SU-DHL-6 (cell line): ENCODE data around the gene ODF2L.

Experiments used
- H2AFZ ChIP-seq: fragments of 200-600 bp; sonication (generic); 2 replicates; pipeline ENCODE4 v1.6.1; 2014; ENCODE audit warnings: low read depth, mild to moderate bottlenecking, moderate library complexity, mixed read lengths, antibody characterized with exemption, low read length; ENCODE audit not compliant: severe bottlenecking
- H3F3A ChIP-seq: fragments of 200-600 bp; shearing (Covaris generic); 2 replicates; pipeline ENCODE4 v1.6.0; 2016; ENCODE audit warnings: antibody characterized with exemption, mild to moderate bottlenecking; ENCODE audit not compliant: insufficient read depth
- H3K27ac ChIP-seq: fragments of 200-600 bp; sonication (generic); 2 replicates; pipeline ENCODE4 v1.5.1; 2016; ENCODE audit warnings: low read depth, mild to moderate bottlenecking, low read length, moderate library complexity, mixed read lengths
- H3K27me3 ChIP-seq: fragments of 200-600 bp; sonication (generic), shearing (Covaris generic); 2 replicates; pipeline ENCODE4 v1.6.0; 2014; ENCODE audit warnings: mild to moderate bottlenecking, low read length
- H3K36me3 ChIP-seq: fragments of 200-600 bp; sonication (generic); 2 replicates; pipeline ENCODE4 v1.6.1; 2014; ENCODE audit warnings: mild to moderate bottlenecking, low read length, mixed read lengths
- H3K4me2 ChIP-seq: fragments of 300-600, 200-600 bp; shearing (Covaris generic), sonication (generic); 2 replicates; pipeline ENCODE4 v1.6.0; 2014; ENCODE audit warnings: low read length, low read depth, mild to moderate bottlenecking; ENCODE audit not compliant: poor library complexity, severe bottlenecking
- H3K4me3 ChIP-seq: fragments of 200-600 bp; sonication (generic); 2 replicates; pipeline ENCODE4 v1.5.1; 2014; ENCODE audit warnings: antibody characterized with exemption, low read length, mild to moderate bottlenecking, mixed read lengths; ENCODE audit not compliant: insufficient read depth, poor library complexity, severe bottlenecking
- H3K79me2 ChIP-seq: fragments of 200-600 bp; sonication (generic); 2 replicates; pipeline ENCODE4 v1.6.1; 2014; ENCODE audit warnings: mild to moderate bottlenecking, low read length, moderate library complexity; ENCODE audit not compliant: insufficient read depth
- H3K9ac ChIP-seq: fragments of 200-600 bp; sonication (generic); 2 replicates; pipeline ENCODE4 v1.7.0; 2014; ENCODE audit warnings: mild to moderate bottlenecking, low read length
- H3K9me2 ChIP-seq: fragments of 200-600 bp; sonication (generic); replicated peaks from 2 replicates; pipeline ENCODE4 v1.6.1; 2014; ENCODE audit warnings: low read length; ENCODE audit not compliant: insufficient read depth
- H3K9me3 ChIP-seq: fragments of 200-600 bp; sonication (generic); 2 replicates; pipeline ENCODE4 v1.6.1; 2014; ENCODE audit warnings: low read length, mixed read lengths; ENCODE audit not compliant: insufficient read depth
- H4K20me1 ChIP-seq: fragments of 200-600 bp; sonication (generic); 2 replicates; pipeline ENCODE4 v1.6.1; 2014; ENCODE audit warnings: low read depth, mild to moderate bottlenecking, antibody characterized with exemption, low read length, moderate library complexity, mixed read lengths
- CTCF ChIP-seq: fragments of 200-600 bp; sonication (generic); IDR thresholded peaks from one replicate; pipeline ENCODE4 v1.5.1; 2017; ENCODE audit warnings: antibody characterized with exemption, mild to moderate bottlenecking, low read length, moderate library complexity; ENCODE audit not compliant: insufficient read depth, poor library complexity, severe bottlenecking
- EZH2phosphoT487 ChIP-seq: fragments of 200-600 bp; sonication (generic), shearing (Covaris generic); conservative IDR thresholded peaks from 2 replicates; pipeline ENCODE4 v1.6.1; 2018; ENCODE audit warnings: mild to moderate bottlenecking, antibody characterized with exemption, low read length, moderate library complexity, mixed read lengths

Gene ODF2L

DNA sequence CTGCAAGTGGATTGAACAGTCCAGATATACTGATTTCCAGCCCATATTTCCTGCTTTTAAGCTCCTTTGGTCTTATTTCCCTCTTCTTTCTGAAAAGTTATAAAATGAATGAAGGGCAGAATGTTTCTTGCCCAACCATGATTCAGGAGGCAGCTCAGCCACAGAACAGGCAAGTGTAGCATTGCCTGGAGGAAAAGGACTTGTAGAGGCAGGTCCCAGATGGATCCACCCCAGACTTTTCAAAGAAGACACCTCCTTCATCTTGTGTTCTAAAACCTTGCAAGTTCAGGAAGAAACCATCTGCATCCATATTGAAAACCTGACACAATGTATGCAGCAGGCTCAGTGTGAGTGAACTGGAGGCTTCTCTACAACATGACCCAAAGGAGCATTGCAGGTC lies 27.8 kb upstream of the ODF2L start, which contains the start of gene CLCA2:
CLCA2 (plus strand) TSS at position 299 of the 400 bp plus-strand sequence; CDS start at position 376, 77 bp downstream.
- no peaks in the 10 kb centered on the region for H3K9me3 ChIP-seq
- no peak within 1 kb of the TSS for H2AFZ ChIP-seq
- H3K36me3 ChIP-seq, result no peaks in the 10 kb centered on the region
- no peaks in the 10 kb centered on the region for H3K79me2 ChIP-seq
- no peaks in the 10 kb centered on the region for H3F3A ChIP-seq
- H3K27ac ChIP-seq, result no peak within 1 kb of the TSS
- H4K20me1 ChIP-seq, result no peaks in the 10 kb centered on the region
- H3K4me2 ChIP-seq, result no peak within 1 kb of the TSS
- TF ChIP-seq EZH2phosphoT487 (no peak), CTCF (no peak)
- H3K9me2 ChIP-seq, result no peaks in the 10 kb centered on the region
- no peak within 1 kb of the TSS for H3K9ac ChIP-seq
- H3K27me3 ChIP-seq, result no peaks in the 10 kb centered on the region
- no peak within 1 kb of the TSS for H3K4me3 ChIP-seq

DNA sequence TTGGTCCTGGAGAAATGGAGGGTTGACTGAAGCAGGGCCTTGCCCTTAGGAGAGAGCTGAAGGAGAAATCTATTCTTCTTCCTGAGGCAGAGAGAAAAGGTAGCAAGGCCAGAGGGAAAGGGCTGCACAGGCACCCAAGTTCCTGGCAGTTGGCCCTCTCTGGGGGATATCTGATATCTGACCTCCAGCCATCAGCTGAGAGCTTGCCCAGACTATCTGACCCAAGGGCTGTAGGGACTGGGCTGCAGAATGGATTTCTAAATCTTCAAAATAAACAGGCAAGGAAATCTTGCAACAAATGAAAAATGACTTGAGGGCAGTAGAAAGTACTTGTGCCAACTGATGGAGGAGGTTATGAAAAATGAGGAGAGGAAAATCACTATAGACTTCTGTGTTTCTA lies 27.4 kb upstream of the ODF2L start:
- H3K4me2 ChIP-seq, result no peak overlapping the region
- H3F3A ChIP-seq, result no peaks in the 10 kb centered on the region
- no peaks in the 10 kb centered on the region for H4K20me1 ChIP-seq
- H3K9me2 ChIP-seq, result no peaks in the 10 kb centered on the region
- no peak overlapping the region for H3K9ac ChIP-seq
- no peak overlapping the region for H3K27ac ChIP-seq
- no peaks in the 10 kb centered on the region for H3K9me3 ChIP-seq
- no peak for TF ChIP-seq EZH2phosphoT487
- no peak for TF ChIP-seq CTCF
- H2AFZ ChIP-seq, result no peak overlapping the region
- no peaks in the 10 kb centered on the region for H3K27me3 ChIP-seq
- no peak overlapping the region for H3K4me3 ChIP-seq
- H3K36me3 ChIP-seq, result no peaks in the 10 kb centered on the region
- no peaks in the 10 kb centered on the region for H3K79me2 ChIP-seq

- Histone ChIP-seq H3F3A (no peaks in the 10 kb centered on the region), H3K9me2 (no peaks in the 10 kb centered on the region), H3K79me2 (no peaks in the 10 kb centered on the region), H3K27me3 (no peaks in the 10 kb centered on the region), H3K4me3 (no peak overlapping the region), H3K9ac (no peak overlapping the region), H3K27ac (no peak overlapping the region), H2AFZ (no peak overlapping the region), H4K20me1 (no peaks in the 10 kb centered on the region), H3K9me3 (no peaks in the 10 kb centered on the region), H3K36me3 (no peaks in the 10 kb centered on the region), H3K4me2 (no peak overlapping the region)
- TF ChIP-seq EZH2phosphoT487, result no peak
- TF ChIP-seq CTCF, result no peak
Measured at GRCh38 chr1:86421601-86422280, 25.6 kb upstream of the ODF2L start.
